K562 (cell line): ENCODE results near the gene NTN3. TPM values are rescaled to one million over a fixed set of nuclear protein-coding genes. Genes with fewer than 3 reads are reported as not detected.
A peak's percentile ranks its signal among the peaks of the same experiment; 100 is the strongest.

Source experiments
- ASH1L ChIP-seq: fragments of 450-650 bp; IDR thresholded peaks from 2 replicates; pipeline ENCODE4 v1.6.1; 2018; ENCODE audit warnings: borderline replicate concordance, mild to moderate bottlenecking, low read depth; ENCODE audit not compliant: partially characterized antibody
- ATF3 ChIP-seq, 2 experiments: fragments of 450-650 bp in 1 of 2; sonication (generic) in 1 of 2; formaldehyde crosslinking in 1 of 2; IDR thresholded peaks in 1 of 2; conservative IDR thresholded peaks in 1 of 2; 2 replicates each; pipeline versions ENCODE4 v1.6.1 to v1.8.1; 2016 to 2023; ENCODE audit warnings: mild to moderate bottlenecking in 2 of 2, moderate library complexity in 2 of 2, inconsistent platforms in 1 of 2, missing genetic modification reagents in 1 of 2
- EP300 ChIP-seq: IDR thresholded peaks from 2 replicates; pipeline ENCODE4 v1.6.1; 2012; ENCODE audit warnings: low read length, improper control_type of control experiment
- NFIC ChIP-seq: fragments of 450-650 bp; IDR thresholded peaks from 2 replicates; pipeline ENCODE4 v1.6.1; 2017; ENCODE audit warnings: mild to moderate bottlenecking, inconsistent platforms
- RAD51 ChIP-seq: fragments of 450-650 bp; IDR thresholded peaks from 2 replicates; pipeline ENCODE4 v1.7.1; 2016; ENCODE audit warnings: low read depth, mild to moderate bottlenecking, borderline replicate concordance
- RBFOX2 ChIP-seq: fragments of 200-400 bp; formaldehyde crosslinking; IDR thresholded peaks from 2 replicates; pipeline ENCODE4 v1.6.1; 2017; ENCODE audit warnings: low read depth, mild to moderate bottlenecking, low read length, moderate library complexity
- SAFB ChIP-seq: fragments of 200-400 bp; formaldehyde crosslinking; IDR thresholded peaks from 2 replicates; pipeline ENCODE4 v1.6.1; 2017; ENCODE audit warnings: low read depth, low read length, borderline replicate concordance
- SNIP1 ChIP-seq: fragments of 450-650 bp; IDR thresholded peaks from 2 replicates; pipeline ENCODE4 v1.7.1; 2017; ENCODE audit warnings: low read depth, mild to moderate bottlenecking
- SRF ChIP-seq, 2 experiments: fragments of 250-450, 450-650 bp in 1 of 2; sonication (Bioruptor Pico) in 1 of 2; sonication (generic) in 1 of 2; formaldehyde crosslinking; IDR thresholded peaks; 2 replicates each; pipeline versions ENCODE4 v1.5.0 to v1.5.1; 2020 to 2022; ENCODE audit warnings: mild to moderate bottlenecking in 1 of 2, missing genetic modification reagents in 1 of 2
- TOE1 ChIP-seq, 2 experiments: fragments of 450-650 bp in 1 of 2; sonication (generic) in 1 of 2; formaldehyde crosslinking in 1 of 2; IDR thresholded peaks; 2 replicates each; pipeline versions ENCODE4 v1.7.1 to v1.8.0; 2016 to 2022; ENCODE audit warnings: borderline replicate concordance in 2 of 2, mild to moderate bottlenecking in 2 of 2, antibody characterized with exemption in 1 of 2, inconsistent platforms in 1 of 2, low read depth in 1 of 2, missing genetic modification reagents in 1 of 2, moderate library complexity in 1 of 2
- polyA plus RNA-seq, 8 experiments: library from polyadenylated mRNA; depleted of rRNA in 4 of 8; stranded (reverse) in 5 of 8; unstranded in 3 of 8; fragments of >200 nt; fragmentation: Nextera tagmentation in 2 of 8; fragmentation: Illumina TruSeq in 1 of 8; extraction: Ambion mirVana in 2 of 8; extraction: Trizol in 1 of 8; gene quantifications; 2 replicates each; pipeline versions ENCODE4 v1.2.1 to v1.2.3, GENCODE V29; 2011 to 2014; ENCODE audit warnings: inconsistent platforms in 1 of 8, missing spikeins in 1 of 8
- total RNA-seq, 7 experiments: library from RNA; depleted of rRNA in 6 of 7; stranded (reverse); fragments of >200 nt in 6 of 7; fragmentation: Illumina TruSeq in 2 of 7; extraction: Trizol in 2 of 7; gene quantifications; 2 replicates each; pipeline versions ENCODE4 v1.2.1 to v1.2.3, GENCODE V29; 2011 to 2021; ENCODE audit warnings: low replicate concordance in 1 of 7

The NTN3 gene
- total and polyA plus RNA-seq, 9 of the 15 experiments (the other 6 are each of a cell fraction or from before 2014, with no cell fraction given): not detected

- TF ChIP-seq TOE1 (IDR thresholded peaks at IDR 0.05; ENCODE audit: borderline replicate concordance) (0 out of 2 replicates have a peak, but pooled peaks have one; percentile 17), TOE1 (CRISPR knock-in tag; IDR thresholded peaks at IDR 0.05; ENCODE audit: borderline replicate concordance, low read depth) (no peak), EP300 (no peak), SAFB (no peak), ATF3 (IDR thresholded peaks at IDR 0.05) (no peak), ATF3 (CRISPR knock-in tag; conservative IDR thresholded peaks at IDR 0.05) (no peak), ASH1L (no peak), RAD51 (peak; percentile 63; the same call in 1 of the 2 replicates), SNIP1 (no peak), RBFOX2 (peak; percentile 43), SRF (CRISPR knock-in tag; IDR thresholded peaks at IDR 0.05) (no peak), NFIC (peak; percentile 69)
Observed at GRCh38 chr16:2447920-2448583, 23.0 kb upstream of the NTN3 start (continued).
